NCI-H2107 treated with DMSO at 0.1 percent for 48 hours (cell line): ENCODE measurements around the gene HOMER1.
"Not testable (repeated sequence)": the region's sequence is repeated elsewhere in the genome, so short reads cannot be mapped to it uniquely, and the experiment has no call there.

Experiments used
- DNase-seq: peaks from one replicate; lab custom pipeline; 2025; ENCODE audit not compliant: unreplicated experiment; lab: John Stamatoyannopoulos, UW

Gene HOMER1

DNA sequence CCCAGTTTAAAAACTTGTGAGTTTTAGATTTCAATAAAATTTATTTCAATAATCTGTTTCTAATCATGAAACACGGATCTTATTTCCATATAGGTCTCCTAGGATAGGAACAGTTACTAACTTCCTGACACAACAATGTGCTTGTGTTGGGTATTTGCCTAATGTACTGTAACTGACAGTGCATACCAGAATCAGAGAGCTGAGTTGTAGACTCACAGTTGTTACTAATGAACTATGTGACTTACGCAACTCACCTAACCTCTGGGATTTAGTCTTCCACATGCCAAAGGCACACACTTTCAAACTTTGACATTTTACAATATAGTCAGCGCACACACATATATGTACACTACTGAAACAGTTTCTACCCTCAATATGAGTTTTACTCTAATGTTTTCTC, 77.7 kb downstream of the HOMER1 start:
- no peak for DNase-seq

DNA sequence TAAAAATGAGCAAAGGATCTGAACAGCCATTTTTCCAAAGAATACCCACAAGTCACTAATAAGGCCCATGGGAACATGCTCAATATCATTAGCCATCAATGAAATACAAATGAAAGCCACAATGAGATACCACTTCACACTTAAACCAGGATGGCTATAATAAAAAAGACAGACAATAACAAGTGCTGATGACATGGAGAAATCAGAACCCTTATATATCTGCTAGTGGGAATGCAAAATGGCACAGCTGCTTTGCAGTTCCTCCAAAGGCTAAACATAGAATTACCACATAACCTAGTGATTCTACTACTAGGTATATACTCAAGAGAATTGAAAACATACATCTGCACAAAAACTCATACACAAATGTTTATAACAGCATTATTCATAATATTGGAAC, 83.7 kb downstream of the HOMER1 start:
- no peak for DNase-seq

DNA sequence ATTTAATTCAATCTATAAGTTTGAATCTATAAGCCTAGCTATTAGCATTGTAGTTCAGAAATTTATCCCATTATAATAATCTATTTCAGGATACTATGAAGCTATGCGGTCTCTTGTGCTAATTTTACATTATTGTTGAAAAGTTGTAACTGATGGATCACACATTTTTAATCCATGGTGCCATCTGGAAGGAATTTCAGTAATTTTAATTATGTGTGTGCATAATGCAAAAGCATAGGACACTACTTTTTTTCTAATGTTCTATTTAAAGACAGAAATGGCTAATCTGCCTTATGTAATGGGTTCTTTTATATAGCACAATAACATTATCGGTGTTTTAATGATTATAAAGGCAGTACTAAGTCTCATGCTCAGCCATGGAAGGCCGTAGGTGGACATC, 90.6 kb downstream of the HOMER1 start:
- no peak for DNase-seq

DNA sequence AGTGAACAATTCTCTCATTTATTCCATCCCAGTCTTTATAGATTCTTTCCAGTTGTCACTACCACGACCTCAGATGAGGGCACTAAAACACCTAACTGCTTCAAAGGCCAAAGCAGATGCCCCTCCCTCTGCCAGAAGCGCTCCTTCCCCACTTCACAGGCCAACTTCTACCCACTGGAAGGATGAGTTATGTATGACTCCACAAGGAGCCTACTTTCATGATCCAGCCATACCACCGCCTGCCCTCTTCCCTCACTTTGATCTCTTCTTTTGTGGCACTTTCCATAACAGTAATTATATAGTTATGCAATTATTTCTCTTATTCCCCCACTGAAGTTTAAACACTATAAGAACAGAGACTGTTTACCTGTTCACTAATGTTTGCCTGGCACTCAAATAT, 93.7 kb downstream of the HOMER1 start:
- DNase-seq = no peak

DNA sequence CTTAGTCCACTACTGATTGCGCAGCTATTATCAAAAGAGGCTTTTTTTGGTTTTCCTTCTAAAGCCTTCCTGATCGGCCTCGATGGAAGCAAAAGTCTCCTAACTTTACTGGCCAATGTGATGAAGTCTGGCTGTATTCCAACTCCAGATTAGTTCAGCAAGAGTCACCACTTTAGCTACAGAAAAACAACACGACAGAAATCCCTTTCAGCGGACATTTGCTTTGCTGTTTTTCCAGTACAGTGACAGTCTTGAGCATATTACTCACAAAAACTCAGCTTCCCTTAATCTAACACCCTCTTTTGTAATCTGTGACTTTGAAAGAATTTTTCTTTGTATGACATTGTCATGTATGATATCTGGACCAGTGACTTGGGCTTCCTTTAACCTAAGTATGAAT, 95.7 kb downstream of the HOMER1 start:
- no peak for DNase-seq

DNA sequence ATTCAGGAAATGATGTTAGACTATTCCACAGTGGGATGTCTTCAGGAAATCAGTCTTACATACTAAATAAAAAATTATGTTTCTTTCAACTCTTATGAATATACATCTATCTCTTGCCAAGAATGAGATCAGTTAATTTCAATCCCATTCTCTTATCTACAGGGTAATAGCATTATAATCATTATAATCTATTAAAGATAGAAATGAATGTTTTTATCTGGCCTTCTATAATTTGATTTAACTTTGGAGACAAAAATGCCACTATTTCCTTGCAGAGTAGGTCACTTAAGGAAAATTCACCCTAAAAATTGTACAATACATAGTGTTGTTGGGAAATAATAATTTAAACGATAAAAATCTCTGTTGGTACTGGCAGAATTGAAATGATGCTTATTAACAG, 96.4 kb downstream of the HOMER1 start:
- no peak for DNase-seq

DNA sequence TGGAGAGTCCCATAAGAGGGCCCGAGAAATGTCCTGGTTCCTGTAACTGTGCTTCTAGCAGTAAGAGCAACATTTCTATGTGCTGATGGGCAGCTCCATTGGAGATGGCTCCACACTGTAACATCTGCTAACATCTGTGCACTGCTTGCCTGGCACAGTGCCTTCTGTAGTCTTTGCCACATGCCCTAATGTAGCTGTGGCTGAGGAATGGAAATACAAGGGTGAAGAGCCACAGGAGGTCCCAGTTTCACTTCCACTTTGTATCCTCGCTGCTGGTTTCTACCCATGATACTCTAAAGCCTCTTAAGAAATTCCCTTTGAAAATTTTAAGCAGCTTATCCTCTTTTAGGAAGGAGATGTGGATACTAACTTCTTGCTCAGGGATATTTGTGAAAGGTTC, 97.4 kb downstream of the HOMER1 start:
- no peak for DNase-seq

DNA sequence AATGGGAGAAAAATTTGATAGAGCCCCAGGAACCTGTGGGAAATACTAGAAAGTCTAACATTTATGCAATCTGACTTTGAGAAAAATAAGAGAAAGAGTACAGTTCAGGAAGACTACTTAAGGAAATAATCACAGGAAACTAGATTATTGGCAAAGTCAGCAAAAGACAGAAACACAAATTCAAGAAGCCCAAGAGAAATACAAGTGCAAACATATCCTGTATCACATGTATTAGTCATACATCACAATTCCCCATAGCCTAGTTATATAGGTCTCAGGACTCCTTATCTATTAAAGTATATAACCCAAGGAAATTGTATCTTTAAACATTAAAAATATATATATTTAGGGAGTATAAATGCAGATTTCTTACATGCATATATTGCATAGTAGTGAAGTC, 100.8 kb downstream of the HOMER1 start:
- DNase-seq = no peak

DNA sequence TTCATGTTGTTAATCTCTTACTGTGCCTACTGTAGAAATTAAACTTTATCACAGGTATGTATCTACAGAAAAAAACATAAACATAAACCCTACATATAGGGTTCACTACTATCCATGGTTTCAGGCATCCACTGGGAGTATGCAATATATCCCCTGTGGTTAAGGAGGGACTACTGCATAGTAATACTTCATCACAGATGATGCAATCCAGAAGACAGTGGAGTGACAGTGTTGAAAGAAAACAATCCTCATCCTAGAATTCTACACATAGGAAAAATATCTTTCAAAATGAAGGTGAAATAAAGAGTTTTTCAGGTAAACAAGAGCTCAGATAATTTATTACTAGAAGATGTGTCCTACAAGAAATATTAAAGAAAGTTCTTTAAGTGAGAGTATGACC, 105.9 kb downstream of the HOMER1 start:
- no peak for DNase-seq

DNA sequence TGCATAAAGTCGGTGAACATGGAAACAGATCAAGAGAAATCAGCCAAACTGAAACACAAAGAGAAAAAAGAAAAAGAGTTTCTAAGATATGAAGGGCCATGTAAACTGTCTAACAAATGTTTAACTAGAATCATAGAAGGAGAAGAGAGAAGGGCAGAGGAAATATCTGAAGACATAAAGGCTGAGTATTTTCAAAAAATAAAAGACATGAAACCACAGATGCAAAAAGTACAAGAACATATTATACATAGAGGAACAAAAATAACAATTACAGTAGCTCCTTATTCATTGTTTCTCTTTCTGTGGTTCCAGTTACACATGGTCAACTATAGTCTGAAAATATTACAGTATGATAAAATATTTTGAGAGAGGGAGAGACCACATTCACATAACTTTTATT, 106.3 kb downstream of the HOMER1 start:
- DNase-seq = no peak

DNA sequence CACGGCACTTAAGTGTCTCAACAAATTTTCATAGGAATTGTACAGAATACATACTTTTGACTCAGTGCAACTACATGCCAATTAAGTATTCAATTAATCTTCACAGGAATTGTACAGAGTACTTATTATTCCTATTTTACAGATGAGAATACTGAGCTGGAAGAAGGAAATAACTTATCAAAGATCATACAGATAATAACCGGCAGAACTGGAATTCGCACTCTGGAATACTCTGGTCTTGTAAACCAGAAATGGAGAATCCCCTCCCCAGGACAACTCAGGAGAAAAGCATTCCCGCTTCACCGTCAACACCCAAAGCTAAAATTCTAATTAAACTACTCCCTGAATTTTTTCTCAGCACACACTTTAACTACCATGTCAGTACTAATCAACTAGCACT, 112.7 kb downstream of the HOMER1 start:
- DNase-seq = no peak

DNA sequence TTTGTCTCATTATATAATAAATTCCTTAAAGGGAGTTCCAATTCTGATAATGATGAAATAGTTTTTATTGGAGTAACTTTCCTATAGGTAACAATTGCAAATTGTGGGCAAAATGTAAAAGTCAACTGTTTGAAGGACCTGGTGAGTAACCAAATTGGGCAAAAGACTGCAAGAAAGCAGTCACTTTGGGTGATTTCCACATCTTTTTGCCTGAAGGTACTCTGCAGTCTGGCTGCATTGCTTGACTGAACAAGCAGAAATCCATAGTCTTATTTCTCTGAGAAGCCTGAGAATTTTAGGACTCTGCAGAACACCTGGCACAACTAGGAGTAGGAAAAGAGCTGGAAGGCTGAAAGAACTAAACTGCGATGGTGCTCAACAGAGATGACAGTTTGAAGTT, 114.9 kb downstream of the HOMER1 start:
- no peak for DNase-seq

DNA sequence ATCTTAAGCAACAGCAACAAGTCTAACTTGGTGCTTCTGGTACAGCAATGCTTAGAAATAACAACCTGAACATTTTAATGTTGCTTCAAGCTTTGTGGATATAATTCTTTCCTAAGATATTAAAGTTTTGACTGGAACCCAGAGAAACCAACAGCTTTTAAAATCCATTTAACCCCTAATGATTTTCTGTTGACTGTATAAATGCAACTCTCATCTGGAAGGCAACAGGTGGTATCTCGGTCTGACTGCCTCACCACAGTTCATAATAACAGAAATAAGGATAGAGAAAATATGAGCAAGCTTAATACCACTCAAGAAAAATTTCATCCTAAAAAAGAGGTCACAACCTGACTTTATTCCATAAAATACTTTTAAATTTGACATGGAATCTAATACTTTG, 116.9 kb downstream of the HOMER1 start:
- DNase-seq = no peak

DNA sequence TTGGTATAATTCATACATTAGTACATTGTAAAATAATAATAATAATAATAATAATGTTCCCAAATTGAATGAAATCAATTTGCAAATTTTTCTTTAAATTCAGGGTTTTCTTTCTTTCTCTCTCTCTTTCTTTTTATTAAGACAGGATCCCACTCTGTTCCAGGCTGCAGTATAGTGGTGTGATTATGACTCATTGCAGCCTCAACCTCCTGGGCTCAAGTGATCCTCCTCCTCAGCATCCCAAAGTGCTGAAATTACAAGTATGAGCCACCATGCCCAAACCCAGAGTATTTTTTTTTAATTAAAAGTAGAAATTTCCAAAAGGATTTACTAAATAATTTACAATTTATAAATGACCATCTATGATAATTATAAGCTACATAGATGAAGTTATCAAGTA, 117.7 kb downstream of the HOMER1 start:
- DNase-seq = no peak

DNA sequence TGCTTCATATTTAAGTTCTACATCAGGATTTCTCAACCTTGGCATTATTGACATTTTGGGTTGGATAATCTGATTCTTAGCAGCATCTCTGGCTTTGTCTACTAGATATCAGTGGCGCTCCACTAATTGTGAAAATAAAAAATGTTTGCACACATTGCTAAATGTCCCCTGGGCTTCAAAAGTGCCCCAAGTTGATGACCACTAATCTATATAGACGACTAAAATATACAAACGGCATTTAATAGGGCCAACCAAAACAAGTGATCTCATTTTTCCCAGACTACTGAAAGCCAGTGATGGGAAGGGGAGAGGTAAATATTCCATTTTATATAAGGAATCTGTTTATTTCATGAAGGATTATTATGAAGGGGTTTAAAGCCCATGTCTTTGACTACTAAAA, 118.6 kb downstream of the HOMER1 start:
- no peak for DNase-seq

DNA sequence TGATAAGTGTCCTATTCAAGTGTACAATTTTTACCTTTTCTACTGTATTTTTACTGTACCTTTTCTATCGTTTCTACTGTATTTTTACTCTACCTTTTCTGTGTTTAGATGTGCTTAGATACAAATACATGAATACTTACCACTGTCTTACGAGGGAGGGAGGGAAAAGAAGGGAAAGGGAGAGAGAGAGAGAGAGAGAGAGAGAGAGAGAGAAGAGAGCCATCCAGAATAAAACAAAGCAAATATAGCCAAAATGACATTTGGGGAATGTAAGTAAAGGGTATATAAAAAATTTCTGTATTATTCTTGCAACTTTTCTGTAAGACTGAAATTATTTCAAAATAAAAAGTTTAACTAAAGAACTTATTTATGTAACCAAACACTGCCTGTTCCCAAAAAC, 121.2 kb downstream of the HOMER1 start:
- DNase-seq = no peak

DNA sequence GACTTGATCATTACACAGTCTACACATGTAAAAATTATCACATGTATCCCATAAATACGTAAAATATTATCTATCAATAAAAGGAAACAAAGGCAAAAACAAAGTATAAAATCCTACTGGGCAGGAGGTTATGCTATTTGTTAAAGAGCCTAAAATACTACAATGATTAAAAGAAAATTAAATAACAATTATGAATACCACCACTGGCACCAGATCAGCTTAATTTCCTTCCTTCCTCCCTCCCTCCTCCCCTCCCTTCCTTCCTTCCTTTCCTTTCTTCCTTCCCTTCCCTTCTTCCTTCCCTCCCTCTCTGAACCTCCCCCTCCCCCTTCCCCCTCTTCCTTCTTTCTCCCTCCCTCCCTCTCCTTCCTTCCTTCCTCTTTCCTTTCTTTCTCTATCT, 127.3 kb downstream of the HOMER1 start:
- no peak for DNase-seq

DNA sequence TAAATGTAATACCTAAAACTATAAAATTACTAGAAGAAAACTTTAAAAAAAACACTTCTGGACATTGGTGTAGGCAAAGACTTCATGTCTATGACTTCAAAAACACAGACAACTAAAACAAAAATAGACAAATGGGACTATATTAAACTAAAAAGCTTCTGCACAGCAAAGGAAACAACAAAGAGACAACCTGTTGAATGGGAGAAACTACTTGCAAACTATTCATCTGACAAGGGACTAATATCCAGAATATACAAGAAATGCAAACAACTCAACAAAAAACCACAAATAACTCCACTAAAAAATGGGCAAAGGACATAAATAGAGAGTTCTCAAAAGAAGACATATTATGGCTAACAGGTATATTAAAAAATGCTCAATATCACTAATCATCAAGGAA, 128.8 kb downstream of the HOMER1 start:
- not testable (repeated sequence) for DNase-seq

DNA sequence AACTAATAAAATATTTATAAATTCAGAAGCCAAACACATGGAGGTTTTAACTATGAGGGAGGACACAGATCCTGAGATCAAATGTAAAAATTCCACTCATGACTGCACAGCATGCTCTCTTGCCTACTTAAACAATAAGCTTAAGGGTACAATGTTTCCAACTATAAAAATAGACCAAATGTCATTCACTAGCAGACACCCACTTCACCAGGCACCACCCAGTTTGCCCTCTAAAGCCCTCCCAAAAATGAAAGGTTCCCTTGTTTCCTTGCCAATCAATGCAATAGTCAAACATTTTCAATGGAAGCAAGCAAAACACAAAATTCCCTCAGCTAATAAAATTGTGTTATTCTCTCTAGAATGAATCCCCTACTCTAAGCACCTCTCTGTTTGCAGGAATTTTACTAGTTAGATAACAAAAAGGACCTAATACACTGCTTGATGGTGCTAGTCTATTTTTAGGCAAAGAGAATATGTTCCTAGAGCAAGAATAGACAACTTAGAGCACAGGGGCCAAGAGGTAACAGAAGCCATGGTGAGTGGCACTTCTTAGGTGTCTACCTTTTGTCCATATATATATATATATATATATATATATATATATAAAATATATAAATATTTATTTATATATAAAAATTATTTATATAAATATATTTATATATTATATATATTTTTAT, 135.3 kb downstream of the HOMER1 start:
- no peak for DNase-seq

DNA sequence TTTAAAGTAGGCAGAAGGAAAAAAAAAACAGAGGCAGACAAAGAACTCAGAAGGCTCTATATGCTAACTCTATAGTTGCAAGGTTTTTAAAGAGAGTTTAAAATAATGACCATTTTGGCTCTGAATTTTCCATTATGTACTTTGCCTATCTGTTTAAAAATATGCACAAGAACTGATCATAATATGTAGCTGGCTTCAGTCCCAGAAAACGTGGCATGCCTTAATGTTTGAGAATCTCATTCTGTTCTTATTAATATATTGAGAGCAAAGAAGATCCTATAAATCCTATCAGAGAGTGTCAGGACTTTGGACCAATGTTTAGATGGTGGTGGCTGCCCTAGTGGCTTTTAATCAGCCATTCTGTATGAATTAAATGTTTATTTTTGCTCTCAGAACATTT, 156.5 kb downstream of the HOMER1 start:
- DNase-seq = no peak

DNA sequence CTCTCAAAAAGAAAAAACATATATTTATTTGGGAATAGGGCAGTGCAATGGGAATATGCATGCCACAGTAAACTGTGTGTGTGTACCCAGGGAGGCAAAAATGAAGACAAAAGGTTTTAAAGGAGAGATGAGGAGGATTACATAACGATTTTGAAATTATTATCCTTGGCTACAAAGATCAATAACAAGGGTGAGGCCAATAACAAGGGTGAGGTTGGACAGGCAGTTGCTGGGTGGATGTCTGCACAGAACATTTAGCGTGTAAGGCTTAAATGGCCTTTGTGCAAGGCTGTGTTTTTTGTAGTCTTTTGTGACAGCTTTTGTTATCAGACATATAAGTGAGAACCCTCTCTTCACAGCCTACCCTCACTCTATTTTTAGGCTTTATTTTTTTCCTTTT, 164.1 kb downstream of the HOMER1 start:
- no peak for DNase-seq

DNA sequence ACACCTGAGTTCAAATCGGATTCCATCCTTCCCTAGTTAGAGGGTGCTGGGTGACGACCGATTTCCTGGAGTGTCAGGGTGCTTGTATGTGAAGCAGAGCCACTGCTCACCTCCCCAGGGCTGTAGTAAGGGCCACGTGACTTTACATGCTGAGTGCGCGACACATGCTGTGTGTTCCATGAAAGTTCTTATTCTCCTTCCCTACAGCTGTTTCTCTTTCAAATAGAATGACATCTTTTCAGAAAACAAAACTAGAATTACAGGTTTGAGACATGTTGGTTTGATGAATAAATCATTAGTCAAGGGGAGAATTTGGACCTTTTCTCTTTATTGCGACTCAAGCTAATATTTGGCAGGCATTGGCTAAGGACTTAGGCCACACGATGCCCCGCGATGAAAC, 164.9 kb downstream of the HOMER1 start:
- DNase-seq = no peak

DNA sequence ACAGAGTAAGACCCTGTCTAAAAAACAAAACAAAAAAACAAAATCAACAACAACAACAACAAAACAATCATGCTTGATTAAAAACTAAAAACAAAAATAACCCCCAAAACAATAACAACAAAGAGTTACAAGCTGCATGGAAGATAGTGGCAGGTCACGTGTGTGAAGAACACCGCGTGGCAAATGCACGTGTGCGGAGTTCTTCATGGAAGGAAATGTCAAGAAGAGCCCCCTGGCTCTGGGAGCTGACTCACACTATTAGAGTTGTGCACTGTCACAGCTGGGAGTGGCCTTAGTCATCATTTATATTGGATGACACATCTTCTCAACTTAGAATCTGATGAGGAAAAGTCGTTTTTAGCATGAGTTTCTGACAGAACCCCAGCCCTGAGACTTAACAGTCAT, 167.5 kb downstream of the HOMER1 start:
- DNase-seq = no peak
